ENCODE data around the gene NDUFB7.
A peak's percentile ranks its signal among the peaks of the same experiment; 100 is the strongest.
"Not testable (repeated sequence)": the region's sequence is repeated elsewhere in the genome, so short reads cannot be mapped to it uniquely, and the experiment has no call there.

The NDUFB7 gene

DNA sequence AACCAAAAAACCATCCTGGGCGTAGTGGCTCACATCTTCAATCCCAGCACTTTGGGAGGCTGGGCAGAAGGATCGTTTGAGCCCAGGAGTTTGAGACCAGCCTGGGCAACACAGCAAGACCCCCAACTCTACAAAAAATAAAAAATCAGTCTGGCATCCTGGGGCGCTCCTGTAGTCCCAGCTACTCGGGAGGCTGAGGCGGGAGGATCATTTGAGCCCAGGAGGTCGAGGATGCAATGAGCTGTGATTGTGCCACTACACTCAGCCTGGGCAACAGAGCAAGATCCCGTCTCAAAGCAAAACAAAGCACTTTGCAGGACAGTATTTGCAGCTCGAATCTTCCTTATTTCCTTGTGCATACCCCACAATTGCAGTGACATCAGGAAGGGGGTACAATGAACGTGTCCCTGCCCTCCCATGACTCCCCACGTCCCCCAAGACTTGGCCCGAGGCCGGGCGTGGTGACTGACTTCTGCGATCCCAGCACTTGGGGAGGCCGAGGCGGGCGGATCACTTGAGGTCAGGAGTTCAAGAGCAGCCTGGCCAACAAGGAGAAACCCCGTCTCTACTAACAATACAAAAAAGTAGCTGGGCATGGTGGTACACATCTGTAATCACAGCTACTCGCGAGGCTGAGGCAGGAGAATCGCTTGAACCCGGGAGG is 870 bp downstream of the NDUFB7 start:
- DNase-seq = no peak

DNA sequence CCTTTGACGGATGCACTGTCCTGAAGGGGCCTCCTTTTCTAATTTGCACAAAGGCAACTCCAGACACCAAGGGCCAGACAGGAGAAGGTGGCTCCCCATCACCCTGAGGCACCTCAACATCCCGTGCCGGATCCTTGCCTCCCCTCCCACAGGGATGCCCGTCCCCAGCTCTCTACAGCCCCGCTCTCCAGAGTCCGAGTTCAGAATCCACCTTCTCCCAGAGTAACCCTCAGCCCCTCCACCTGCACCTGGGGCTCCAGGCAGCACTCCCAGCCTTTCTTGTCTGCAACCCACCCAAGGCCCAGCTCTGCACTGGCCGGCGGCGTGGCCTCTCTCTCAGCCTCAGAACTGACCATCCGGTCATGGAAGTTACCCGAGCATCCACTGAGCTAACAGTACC is 4.8 kb downstream of the NDUFB7 start:
- no peak for DNase-seq

GRCh38 chr19:14566712-14567077 is 5.2 kb downstream of the NDUFB7 start:
- no peak for DNase-seq

GRCh38 chr19:14565765-14566711 is 5.8 kb downstream of the NDUFB7 start:
- DNase-seq = no peak

GRCh38 chr19:14565298-14565679 is 6.6 kb downstream of the NDUFB7 start:
- DNase-seq = no peak

DNA sequence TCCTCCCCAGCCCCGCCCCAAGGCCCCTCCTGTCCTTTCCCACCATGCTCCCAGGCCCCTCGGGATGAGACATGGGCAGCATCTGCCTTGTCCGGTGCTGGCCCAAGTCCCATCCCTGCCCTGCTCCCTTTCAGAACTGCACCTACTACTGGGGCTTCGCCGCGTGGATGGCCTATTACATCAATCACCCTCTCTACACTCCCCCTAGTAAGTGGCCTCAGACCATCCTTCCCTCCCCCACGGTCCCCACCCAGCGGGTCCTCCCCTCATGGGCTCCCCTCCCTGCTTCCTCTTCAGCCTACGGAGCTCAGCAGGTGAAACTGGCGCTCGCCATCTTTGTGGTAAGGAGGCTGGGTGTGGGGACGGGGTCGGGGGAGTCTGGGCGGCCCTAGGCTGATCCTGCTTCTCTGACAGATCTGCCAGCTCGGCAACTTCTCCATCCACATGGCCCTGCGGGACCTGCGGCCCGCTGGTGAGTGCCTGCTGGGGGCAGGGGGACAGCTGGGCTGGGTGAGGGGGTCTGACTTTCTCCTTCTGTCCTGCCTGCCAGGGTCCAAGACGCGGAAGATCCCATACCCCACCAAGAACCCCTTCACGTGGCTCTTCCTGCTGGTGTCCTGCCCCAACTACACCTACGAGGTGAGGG is 7.1 kb downstream of the NDUFB7 start:
- not testable (repeated sequence) for DNase-seq

DNA sequence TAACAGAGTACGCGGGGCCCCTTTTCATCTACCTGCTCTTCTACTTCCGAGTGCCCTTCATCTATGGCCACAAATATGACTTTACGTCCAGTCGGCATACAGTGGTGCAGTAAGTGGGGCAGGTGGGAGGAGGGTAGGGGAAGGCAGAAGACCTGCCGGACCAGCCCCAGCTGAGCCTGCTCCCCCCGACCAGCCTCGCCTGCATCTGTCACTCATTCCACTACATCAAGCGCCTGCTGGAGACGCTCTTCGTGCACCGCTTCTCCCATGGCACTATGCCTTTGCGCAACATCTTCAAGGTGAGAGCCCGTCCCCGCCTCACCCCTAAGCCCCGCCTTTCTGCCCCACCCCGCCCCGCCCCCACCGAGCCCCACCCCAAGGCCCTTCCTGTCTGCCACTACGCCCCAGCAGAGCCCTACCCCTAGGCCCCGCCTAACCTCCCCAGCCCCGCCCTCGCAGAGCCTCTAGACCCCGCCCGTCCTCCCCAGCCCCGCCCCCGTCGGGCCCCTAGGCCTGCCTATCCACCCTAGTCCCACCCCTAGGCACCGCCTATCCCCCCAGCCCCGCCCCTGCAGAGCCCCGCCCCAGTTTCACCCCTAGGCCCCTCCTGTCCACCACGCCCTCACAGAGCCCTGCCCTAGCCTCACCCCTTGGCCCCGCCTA is 7.7 kb downstream of the NDUFB7 start:
- DNase-seq = no peak

- no peak for DNase-seq
Measured at GRCh38 chr19:14563590-14563926, 8.3 kb downstream of the NDUFB7 start.

GRCh38 chr19:14562660-14563589 is 8.9 kb downstream of the NDUFB7 start:
- DNase-seq = no peak

GRCh38 chr19:14561847-14562351 is 10.0 kb downstream of the NDUFB7 start:
- no peak for DNase-seq

DNA sequence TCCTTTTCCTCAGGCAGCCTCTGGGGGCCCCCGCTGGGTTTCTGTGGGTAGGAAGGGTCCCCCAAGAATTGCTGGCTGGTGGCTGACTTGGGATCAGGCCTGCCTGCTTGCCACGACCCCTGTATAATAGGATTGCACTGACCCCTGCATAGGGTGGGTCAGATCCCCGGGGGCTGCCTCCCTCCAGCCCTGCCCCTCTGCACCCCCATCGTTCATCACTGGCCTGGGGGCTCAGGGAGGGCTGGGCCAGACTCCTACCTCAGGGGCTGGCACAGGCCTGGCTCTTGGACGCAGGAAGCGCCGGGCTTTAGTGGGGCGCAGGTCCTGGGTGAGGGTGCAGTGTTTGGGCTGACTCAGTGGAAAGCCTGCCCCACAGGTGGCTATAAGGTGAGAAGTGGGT is 10.6 kb downstream of the NDUFB7 start:
- no peak for DNase-seq

DNA sequence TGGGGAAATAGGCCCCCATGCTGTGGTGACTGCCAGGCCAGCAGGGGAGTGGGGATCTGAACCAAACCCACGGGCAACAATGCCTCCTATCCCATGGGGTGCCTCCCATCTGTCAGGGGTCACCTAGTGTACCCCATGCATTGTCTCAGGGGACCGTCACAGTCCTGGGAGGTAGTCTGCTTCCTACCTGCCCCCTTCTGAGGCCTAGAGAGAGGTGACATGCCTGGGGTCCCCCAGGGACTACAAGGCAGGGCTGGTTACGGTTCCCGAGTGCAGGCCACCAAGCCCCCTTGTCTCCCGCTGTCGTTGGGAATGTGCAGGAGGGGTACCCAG is 11.1 kb downstream of the NDUFB7 start:
- no peak for DNase-seq

GRCh38 chr19:14559916-14560775 is 11.7 kb downstream of the NDUFB7 start:
- DNase-seq = no peak

DNA sequence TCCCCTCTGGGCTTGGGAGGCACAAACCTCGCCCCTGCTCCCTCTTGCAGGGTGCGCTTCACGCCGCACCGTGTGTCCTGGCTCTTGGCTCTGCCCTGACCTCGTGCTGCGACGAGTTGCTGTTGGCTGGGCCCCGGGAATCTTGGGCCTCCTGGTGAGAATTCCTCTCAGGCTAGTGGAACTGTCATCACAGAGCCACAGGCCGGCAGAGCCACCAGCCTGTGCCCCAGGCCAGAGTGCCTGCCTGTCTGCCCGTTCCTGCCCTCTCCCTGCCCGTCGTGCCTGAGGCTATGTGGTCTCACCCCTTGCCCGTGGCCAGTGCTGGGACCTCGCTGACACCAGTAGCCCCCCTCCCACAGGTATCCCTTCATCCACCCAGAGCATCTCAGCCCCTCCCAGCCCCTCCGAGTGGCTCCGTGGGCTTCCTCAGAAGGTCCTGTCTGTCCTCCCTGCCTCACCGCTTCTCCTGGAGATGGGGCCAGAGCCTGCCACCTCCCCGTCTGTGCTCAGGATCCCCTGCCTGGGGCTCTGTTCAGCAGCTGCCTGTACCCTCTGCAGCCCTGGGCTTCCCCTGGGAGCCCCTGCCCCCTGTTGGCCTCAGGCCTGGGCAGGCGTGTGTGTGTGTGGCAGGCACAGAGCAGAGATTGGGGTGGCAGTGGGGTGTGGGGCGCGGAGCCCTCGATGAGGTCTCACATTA is 13.3 kb downstream of the NDUFB7 start:
- DNase-seq = no peak

DNA sequence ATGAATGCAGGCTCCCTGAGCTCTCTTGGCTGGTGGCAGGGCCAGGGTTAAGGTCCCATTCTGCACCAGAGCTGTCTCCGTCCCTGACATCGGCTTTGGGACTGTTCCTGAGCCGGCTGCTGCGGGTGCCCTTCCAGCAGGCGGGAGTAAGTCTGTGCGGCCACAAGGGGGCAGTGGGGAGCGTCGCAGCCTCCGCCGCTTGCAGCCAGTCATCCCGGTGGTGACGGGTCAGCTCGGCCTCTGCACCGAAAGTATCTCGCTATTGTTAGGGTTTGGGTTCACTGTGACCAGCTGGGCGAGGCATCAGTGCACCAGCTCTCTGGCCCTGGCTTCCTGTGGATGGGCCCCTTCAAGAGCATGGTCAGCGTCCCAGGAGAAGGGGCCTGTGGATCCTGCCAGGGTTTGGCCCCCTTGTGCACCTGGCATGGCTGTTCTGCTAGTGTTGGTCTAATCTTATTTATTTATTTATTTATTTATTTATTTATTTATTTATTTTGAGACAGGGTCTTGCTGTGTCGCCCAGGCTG is 15.1 kb downstream of the NDUFB7 start:
- DNase-seq = peak; percentile 70

GRCh38 chr19:14555918-14556661 is 15.8 kb downstream of the NDUFB7 start:
- no peak for DNase-seq

- no peak for DNase-seq
Measured at GRCh38 chr19:14554382-14554812, 17.5 kb downstream of the NDUFB7 start.

DNA sequence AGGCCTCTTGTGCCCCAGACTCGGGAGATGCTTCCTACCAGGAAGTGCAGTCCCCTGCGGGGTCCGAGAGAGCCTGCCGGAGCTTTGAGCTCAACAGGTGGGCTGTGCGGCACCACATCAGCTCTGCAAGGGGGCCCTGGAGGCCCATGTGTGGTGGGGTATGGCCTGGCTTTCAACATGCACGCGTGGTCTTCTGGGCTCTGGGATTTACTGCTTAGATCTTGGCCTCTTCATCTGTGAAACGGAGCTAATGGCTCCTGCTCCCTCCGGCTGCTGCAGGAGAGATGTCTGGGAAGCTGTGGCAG is 18.0 kb downstream of the NDUFB7 start:
- DNase-seq = no peak

Measured in fibroblast of skin of scalp (primary cell).